Activated CD4-positive, alpha-beta T cell treated with anti-CD3 and anti-CD28 coated beads, Interleukin-2, amount 10 ng/mL, durations not matched to agents 24 days and 14 days (primary cell): ENCODE results near the gene IARS1. TPM values are rescaled to one million over a fixed set of nuclear protein-coding genes. Genes with fewer than 3 reads are reported as not detected.

Source experiments
- DNase-seq: peaks from one replicate; pipeline ENCODE4 v3.0.0; 2022
- H3K27ac Mint-ChIP-seq: one replicate; pipeline ENCODE4 v1.8.0; 2022; ENCODE audit warnings: mild to moderate bottlenecking, mixed read lengths
- H3K27me3 Mint-ChIP-seq: one replicate; pipeline ENCODE4 v1.8.0; 2022; ENCODE audit warnings: mixed read lengths
- H3K36me3 Mint-ChIP-seq: one replicate; pipeline ENCODE4 v1.8.0; 2022; ENCODE audit warnings: low read depth, mild to moderate bottlenecking, mixed read lengths
- H3K4me1 Mint-ChIP-seq: one replicate; pipeline ENCODE4 v1.8.0; 2021; ENCODE audit warnings: mixed read lengths
- H3K4me3 Mint-ChIP-seq: one replicate; pipeline ENCODE4 v1.8.0; 2022; ENCODE audit warnings: mild to moderate bottlenecking, moderate library complexity, mixed read lengths
- H3K9me3 Mint-ChIP-seq: one replicate; pipeline ENCODE4 v1.8.0; 2021; ENCODE audit warnings: mixed read lengths
- intact Hi-C: fragments of 100-400 bp; cut with micrococcal nuclease; formaldehyde crosslinking; loops from one replicate; pipeline ENCODE4 v1.15.1; 2023
- total RNA-seq: library from RNA; stranded (reverse); gene quantifications from 2 replicates; pipeline ENCODE4 v1.2.3, GENCODE V29; 2022

The IARS1 gene
- total RNA-seq, 1 donor from 2014 or later = 234 TPM

DNA sequence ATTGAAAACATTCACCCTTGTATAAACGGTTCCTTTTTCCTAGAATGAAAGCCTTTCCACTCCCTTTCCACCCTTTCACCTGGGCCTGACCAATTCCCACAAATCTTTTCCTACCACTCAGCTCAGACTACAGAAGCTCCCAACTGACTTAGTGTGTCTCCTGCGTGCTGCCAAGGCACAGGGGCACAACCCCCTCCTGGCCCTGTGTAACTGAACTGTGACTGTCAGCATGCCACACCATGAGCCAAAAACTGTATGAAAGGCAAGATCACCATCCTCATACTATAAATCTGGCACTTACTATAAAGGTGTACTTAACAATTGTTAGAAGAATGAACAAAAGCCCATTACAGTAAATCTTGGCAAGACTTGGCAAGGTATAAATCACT, 20.1 kb upstream of the IARS1 start:
- intact Hi-C loops = no loop called here
- Mint-ChIP-seq H3K4me3 (peak overlapping the region; percentile 12), H3K27me3 (no peaks in the 10 kb centered on the region), H3K36me3 (peaks cover 76% of the 10 kb centered on the region), H3K4me1 (peaks cover 24% of the 10 kb centered on the region), H3K27ac (peak overlapping the region; percentile 72), H3K9me3 (no peaks in the 10 kb centered on the region)
- no peak for DNase-seq

DNA sequence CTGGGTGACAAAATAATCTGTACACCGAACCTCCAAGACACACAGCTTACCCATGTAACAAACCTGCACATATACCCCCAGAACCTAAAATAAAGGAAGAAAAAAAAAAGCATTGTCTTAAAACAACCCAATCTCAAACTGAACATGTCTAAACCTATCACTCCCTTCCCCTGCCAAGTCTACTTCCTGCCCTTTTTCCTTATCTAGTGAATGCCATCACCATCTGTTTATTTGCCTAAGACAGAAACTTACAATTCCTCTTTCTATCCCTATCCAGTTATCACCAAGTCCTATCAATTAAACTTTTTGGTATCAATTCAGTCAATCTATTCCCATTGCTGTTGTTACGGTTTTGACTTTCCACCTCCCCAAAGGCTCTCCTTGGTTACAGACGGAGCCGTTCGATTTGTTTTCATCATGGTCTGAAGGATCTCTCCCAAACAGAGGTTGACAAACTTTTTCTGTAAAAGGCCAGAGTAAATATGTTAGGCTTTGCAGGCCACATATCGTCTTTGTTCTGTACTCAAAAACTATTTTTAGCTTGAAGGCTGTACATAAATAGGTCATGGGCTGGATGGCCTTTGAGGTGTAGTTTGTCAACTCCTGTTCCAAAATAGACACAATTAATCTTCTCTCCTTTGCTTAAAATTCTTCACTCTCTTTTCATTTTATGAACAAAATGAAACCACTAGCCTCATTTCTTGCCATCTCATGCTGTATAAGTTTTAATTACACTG, 19.6 kb upstream of the IARS1 start:
- no peaks in the 10 kb centered on the region for H3K27me3 Mint-ChIP-seq
- peak overlapping the region; percentile 12 for H3K4me3 Mint-ChIP-seq
- H3K36me3 Mint-ChIP-seq = peaks cover 76% of the 10 kb centered on the region
- H3K4me1 Mint-ChIP-seq = peaks cover 24% of the 10 kb centered on the region
- H3K9me3 Mint-ChIP-seq = no peaks in the 10 kb centered on the region
- peak overlapping the region; percentile 72 for H3K27ac Mint-ChIP-seq
- intact Hi-C loops = no loop called here
- DNase-seq = no peak

DNA sequence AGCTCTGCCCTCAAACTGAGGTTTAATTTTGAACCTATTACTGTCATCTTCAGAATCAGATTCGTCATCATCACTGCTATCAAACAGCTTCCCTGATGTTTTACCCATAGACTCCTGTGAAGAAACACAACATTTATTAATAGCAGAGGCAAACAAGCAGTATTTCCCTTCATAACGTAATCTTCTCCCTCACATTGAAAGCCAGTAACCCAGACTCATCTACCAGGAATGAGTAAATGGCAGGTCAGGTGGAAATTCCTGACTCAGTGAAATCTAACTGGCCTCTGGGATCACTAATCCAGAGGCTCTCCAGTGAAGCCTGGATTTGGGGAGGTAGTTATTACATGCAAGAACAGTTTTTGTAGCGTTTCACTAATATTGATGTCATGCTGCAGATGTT, 17.1 kb upstream of the IARS1 start:
- intact Hi-C loops = no loop called here
- Mint-ChIP-seq H3K4me1 (peaks cover 24% of the 10 kb centered on the region), H3K27me3 (no peaks in the 10 kb centered on the region), H3K36me3 (peaks cover 74% of the 10 kb centered on the region), H3K9me3 (no peaks in the 10 kb centered on the region), H3K27ac (no peak overlapping the region), H3K4me3 (no peak overlapping the region)
- no peak for DNase-seq

DNA sequence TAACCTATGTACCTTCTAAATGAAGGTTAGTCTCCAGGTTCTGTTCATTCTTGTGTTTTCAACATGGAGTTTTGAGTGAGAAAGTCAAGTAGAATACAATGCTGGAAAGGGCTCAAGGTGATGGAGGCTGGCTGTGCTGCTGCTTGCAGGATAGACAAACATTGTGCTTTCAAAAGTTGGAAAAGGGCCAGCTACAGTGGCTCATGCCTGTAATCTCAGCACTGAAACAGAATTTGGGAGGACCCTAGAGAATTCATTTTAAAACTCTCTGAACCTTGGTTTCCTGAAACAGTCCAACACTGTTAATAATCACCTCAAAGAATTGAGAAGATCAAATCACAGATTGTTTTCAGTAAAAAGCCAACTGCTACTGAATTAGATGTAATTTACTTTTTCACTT, 15.4 kb upstream of the IARS1 start:
- Mint-ChIP-seq H3K9me3 (no peaks in the 10 kb centered on the region), H3K36me3 (peaks cover 73% of the 10 kb centered on the region), H3K4me1 (peaks cover 18% of the 10 kb centered on the region), H3K4me3 (no peak overlapping the region), H3K27ac (no peak overlapping the region), H3K27me3 (no peaks in the 10 kb centered on the region)
- no peak for DNase-seq
- intact Hi-C loops = no loop called here

DNA sequence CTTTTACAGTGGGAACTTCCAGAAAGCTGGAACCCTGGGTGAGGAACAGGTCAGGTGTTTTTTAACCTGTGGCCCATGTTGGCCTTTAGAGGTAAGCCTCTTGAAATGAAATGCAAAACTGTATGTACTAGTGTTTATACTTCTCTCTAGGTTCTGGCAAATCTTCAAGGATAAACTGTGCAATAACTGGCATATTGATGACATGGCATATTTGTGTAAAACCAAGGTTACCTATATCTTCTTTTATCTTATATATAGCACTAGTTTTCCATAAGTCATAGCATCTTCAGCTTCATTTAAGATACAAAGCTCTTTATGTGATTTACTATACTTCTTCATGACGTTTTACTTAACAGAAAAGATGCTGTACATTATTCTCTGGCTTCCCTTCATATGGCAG, 7.4 kb upstream of the IARS1 start:
- Mint-ChIP-seq H3K9me3 (no peaks in the 10 kb centered on the region), H3K36me3 (peaks cover 72% of the 10 kb centered on the region), H3K27ac (no peak overlapping the region), H3K27me3 (no peaks in the 10 kb centered on the region), H3K4me1 (peaks cover 15% of the 10 kb centered on the region), H3K4me3 (no peak overlapping the region)
- no peak for DNase-seq
- intact Hi-C loops = no loop called here

DNA sequence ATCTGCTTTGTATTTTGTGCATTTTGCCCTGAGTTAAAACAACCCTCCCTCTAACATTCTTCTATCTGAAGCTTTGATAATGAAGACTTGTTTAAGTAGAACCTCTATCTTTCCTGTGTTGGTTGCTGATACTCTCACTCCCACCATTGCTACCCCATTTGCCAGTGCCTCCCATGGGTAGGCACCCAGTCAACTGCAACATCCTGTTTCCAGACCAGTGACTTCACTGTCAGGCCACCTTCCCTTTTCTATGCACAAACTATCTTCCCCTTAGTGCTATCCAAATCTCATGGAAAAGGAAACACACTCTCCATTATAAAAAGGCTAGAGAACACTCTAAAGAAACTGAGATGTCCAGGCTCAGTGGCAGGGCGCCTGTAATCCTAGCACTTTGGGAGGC, 5.6 kb upstream of the IARS1 start:
- no peak for DNase-seq
- Mint-ChIP-seq H3K4me1 (peaks cover 29% of the 10 kb centered on the region), H3K9me3 (no peaks in the 10 kb centered on the region), H3K4me3 (no peak overlapping the region), H3K27me3 (no peaks in the 10 kb centered on the region), H3K27ac (no peak overlapping the region), H3K36me3 (peaks cover 66% of the 10 kb centered on the region)
- intact Hi-C loops = loop anchor here (10.0 kb wide), 1 partner anchor 336 kb away; no protein-coding TSS in a partner anchor

DNA sequence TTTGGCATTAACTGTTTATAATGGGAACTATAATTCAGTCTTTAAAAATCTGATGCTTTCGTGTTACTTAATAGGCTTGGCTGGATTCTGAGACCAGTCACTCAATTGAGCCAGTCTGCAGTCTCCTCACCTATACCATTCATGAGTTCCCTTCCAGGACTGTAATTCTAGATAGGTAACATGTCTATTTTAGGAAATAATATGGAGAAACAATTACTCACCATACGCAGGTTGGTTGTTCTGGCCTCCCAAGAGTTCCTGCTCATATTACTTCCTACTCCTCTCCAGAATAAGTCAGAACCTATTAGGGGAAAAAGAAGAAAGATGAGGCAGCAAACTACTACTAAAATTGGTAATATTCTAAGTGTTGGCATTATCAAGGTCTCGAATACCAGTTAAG, 4.5 kb upstream of the IARS1 start:
- H3K27ac Mint-ChIP-seq = peak overlapping the region; percentile 11
- no peaks in the 10 kb centered on the region for H3K27me3 Mint-ChIP-seq
- DNase-seq = no peak
- H3K9me3 Mint-ChIP-seq = no peaks in the 10 kb centered on the region
- peaks cover 33% of the 10 kb centered on the region for H3K4me1 Mint-ChIP-seq
- peak overlapping the region; percentile 61 for H3K4me3 Mint-ChIP-seq
- intact Hi-C loops = loop anchor here (10.0 kb wide), 1 partner anchor 337 kb away; no protein-coding TSS in a partner anchor
- H3K36me3 Mint-ChIP-seq = peaks cover 63% of the 10 kb centered on the region

DNA sequence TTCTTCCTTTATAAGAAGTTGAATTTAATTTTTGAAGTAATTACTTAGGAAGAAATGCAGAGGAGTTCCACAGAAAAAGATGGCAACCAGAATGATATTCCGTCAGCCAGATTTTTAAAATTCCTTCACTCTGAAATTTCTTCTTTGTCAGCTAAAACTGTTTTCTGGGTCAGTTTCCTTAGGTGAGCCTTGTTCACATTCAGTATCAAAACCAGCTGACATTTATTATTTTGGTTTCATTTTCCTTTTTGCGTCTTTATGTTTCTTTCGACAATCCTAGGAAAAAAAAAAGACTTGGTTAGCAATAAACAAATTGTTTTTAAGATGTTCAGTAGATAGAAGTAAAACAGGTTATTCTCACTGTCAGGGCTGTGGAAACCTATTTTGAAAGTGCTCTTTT, 4.1 kb upstream of the IARS1 start:
- Mint-ChIP-seq H3K27ac (peak overlapping the region; percentile 60), H3K4me3 (peak overlapping the region; percentile 61), H3K36me3 (peaks cover 63% of the 10 kb centered on the region), H3K9me3 (no peaks in the 10 kb centered on the region), H3K27me3 (no peaks in the 10 kb centered on the region), H3K4me1 (peaks cover 37% of the 10 kb centered on the region)
- DNase-seq = no peak
- intact Hi-C loops = loop anchor here (10.0 kb wide), 1 partner anchor 337 kb away; no protein-coding TSS in a partner anchor

DNA sequence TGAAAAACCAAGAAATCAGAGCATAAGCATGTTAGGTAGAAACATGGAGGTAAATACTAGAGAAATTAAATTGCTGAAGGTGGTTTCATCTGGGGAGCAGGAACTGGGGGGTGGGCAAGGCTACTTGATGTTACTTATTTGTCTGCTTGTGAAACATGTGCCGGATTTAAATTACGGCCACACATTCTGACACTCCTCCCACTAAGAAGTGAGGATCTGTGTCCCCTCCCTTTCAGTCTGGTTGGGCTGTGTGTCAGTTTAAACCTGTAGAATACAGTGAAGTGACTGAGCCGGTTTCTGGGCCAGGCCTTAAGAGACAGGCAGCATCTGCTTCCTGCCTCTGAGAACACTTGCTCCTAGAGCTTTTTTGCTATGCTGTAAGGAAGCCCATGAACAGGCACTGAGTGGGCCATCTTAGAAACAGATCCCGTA, 2.3 kb upstream of the IARS1 start:
- intact Hi-C loops = loop anchor here (10.0 kb wide), 1 partner anchor 339 kb away; no protein-coding TSS in a partner anchor
- peak; percentile 63 for DNase-seq
- Mint-ChIP-seq H3K4me3 (no peak overlapping the region), H3K4me1 (peaks cover 52% of the 10 kb centered on the region), H3K36me3 (peaks cover 62% of the 10 kb centered on the region), H3K27me3 (no peaks in the 10 kb centered on the region), H3K27ac (peak overlapping the region; percentile 50), H3K9me3 (no peaks in the 10 kb centered on the region)

DNA sequence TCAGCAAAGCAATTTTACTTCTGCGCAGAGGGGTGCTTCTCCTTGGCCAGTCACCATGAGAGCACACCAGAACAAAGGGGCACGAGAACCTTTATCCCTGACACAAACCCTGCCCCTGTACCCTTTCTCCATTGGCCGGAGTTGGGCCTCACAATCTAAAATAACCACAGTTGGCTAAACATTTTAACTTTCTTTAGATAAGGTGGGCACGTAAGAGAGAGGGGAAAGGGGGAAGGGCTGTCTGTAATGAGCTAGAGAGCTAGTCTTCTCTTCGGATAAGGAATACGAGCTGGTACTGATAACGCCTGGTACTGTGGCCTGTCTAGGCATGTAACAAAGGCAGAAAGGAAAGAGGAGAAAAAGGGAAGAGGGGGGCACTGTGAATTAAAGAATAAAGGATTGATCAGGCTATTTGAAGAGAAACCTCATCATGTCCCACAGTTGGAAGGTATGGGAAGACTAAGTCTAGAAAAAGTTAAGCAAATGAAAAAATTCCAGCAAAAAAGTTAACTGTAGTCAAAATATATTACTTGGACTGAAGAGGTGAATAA, 1.8 kb upstream of the IARS1 start:
- H3K4me1 Mint-ChIP-seq = peaks cover 52% of the 10 kb centered on the region
- H3K4me3 Mint-ChIP-seq = no peak overlapping the region
- peak overlapping the region; percentile 50 for H3K27ac Mint-ChIP-seq
- intact Hi-C loops = loop anchor here (10.0 kb wide), 1 partner anchor 339 kb away; no protein-coding TSS in a partner anchor
- no peak for DNase-seq
- no peaks in the 10 kb centered on the region for H3K27me3 Mint-ChIP-seq
- peaks cover 63% of the 10 kb centered on the region for H3K36me3 Mint-ChIP-seq
- no peaks in the 10 kb centered on the region for H3K9me3 Mint-ChIP-seq

DNA sequence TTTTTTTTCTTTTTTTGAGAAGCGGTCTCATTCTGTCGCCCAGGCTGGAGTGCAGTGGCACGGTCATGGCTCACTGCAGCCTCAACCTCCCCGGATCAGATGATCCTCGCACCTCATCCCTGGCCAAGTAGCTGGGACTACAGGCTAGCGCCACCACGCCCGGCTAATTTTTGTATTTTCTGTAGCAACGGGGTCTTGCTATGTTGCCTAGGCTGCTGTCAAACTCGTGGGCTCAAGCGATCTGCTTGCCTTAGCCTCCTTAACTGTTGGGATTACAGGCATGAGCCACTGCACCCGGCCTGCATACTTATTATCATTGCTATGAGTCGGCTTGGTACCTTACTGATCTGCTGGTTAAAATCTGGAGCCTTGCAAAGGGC, 790 bp upstream of the IARS1 start:
- Mint-ChIP-seq H3K4me3 (peak overlapping the region; percentile 88), H3K9me3 (no peaks in the 10 kb centered on the region), H3K27ac (peak overlapping the region; percentile 100), H3K27me3 (no peaks in the 10 kb centered on the region), H3K4me1 (peaks cover 55% of the 10 kb centered on the region), H3K36me3 (peaks cover 69% of the 10 kb centered on the region)
- intact Hi-C loops = loop anchor here (5.0 to 10.0 kb wide), 2 partner anchors 341 to 1873 kb away; no protein-coding TSS in a partner anchor
- DNase-seq = peak; percentile 67

DNA sequence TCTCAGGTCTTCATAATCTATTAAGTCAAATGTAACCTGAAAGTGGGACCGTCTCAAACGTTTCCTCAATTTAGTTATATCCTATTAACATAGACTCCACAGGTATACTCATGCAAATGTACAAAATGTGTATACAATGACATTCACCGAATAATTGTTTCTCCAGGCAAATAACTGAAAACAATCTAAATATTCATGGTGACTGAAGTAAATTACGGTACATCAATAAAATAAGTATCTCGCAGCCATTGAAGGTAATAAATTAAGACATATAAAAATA, 482 bp downstream of the IARS1 start:
- intact Hi-C loops = loop anchor here (1.0 to 10.0 kb wide), 5 partner anchors 16 to 1874 kb away; partner anchors contain the start of genes CENPP and NOL8
- no peaks in the 10 kb centered on the region for H3K9me3 Mint-ChIP-seq
- peak overlapping the region; percentile 80 for H3K27ac Mint-ChIP-seq
- H3K27me3 Mint-ChIP-seq = no peaks in the 10 kb centered on the region
- H3K4me3 Mint-ChIP-seq = peak overlapping the region; percentile 88
- DNase-seq = no peak
- H3K36me3 Mint-ChIP-seq = peaks cover 68% of the 10 kb centered on the region
- peaks cover 53% of the 10 kb centered on the region for H3K4me1 Mint-ChIP-seq

DNA sequence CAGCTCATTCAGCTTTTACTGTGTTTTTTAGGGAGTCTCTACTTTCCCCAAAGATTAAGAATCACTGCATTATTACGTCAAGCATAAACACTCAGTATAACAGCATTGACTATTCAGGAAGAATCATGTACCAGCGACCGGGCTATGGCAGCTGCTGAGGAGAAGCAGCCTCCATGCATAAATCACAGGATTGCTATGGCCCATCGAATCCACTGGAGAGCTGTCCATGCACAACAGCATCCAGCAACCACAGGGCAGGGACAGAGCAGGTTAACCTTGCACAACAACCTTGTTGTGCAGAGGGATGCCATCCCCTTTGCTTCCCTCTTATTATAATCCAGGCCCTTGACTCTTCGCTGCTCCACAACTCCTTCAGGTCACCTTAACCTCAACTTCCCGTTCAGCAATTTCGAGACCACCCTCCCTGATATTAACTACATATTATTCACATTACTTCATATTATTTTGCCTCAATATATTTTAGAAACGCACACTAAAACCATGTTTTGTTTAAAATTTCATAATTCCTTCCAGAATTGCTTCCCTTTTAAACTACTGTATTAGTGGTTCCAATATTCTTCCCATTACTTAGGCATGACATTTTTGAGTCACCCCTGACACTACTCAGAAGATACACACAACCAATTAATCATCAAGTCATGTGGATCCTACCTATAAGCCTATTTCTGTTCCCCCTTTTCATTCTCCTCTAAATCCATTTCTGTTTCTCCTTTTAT, 991 bp downstream of the IARS1 start:
- H3K27ac Mint-ChIP-seq = peak overlapping the region; percentile 80
- intact Hi-C loops = loop anchor here (1.0 to 10.0 kb wide), 5 partner anchors 16 to 1875 kb away; partner anchors contain the start of genes CENPP and NOL8
- H3K36me3 Mint-ChIP-seq = peaks cover 68% of the 10 kb centered on the region
- no peaks in the 10 kb centered on the region for H3K9me3 Mint-ChIP-seq
- peak; percentile 62 for DNase-seq
- H3K4me3 Mint-ChIP-seq = peak overlapping the region; percentile 88
- H3K27me3 Mint-ChIP-seq = no peaks in the 10 kb centered on the region
- H3K4me1 Mint-ChIP-seq = peaks cover 52% of the 10 kb centered on the region

DNA sequence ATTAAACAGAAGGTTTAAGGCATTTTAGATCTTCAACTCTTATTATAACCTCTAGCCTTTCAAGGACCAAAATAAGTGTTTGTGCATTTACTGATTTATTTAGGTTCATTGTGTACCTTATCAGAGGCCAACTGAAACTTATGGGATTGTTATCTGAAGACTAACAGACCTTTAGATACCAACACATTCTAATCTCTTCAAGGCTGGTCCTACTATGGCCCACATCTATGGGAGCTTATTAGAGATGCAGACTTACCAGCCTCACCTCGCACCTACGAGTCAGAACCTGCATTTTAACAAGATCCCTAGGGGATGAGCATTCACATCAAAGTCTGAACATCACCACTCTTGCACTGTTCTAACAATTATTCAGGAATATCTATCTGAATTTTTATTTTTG, 1.9 kb downstream of the IARS1 start:
- no peaks in the 10 kb centered on the region for H3K9me3 Mint-ChIP-seq
- peak overlapping the region; percentile 88 for H3K4me3 Mint-ChIP-seq
- DNase-seq = no peak
- intact Hi-C loops = loop anchor here (5.0 to 10.0 kb wide), 2 partner anchors 343 to 1876 kb away; no protein-coding TSS in a partner anchor
- H3K27ac Mint-ChIP-seq = no peak overlapping the region
- H3K36me3 Mint-ChIP-seq = peaks cover 66% of the 10 kb centered on the region
- H3K4me1 Mint-ChIP-seq = peaks cover 50% of the 10 kb centered on the region
- no peaks in the 10 kb centered on the region for H3K27me3 Mint-ChIP-seq
